Fibroblast of lung (primary cell): ENCODE measurements around the gene CDK18. TPM values are rescaled to one million over a fixed set of nuclear protein-coding genes. Genes with fewer than 3 reads are reported as not detected.

Experiments
- DNase-seq, 2 donors: peaks; one replicate each; pipeline versions ENCODE4 v3.0.0 to v3.0.0-alpha.2; 2010; ENCODE audit warnings: low read depth in 2 of 2
- H2AFZ ChIP-seq: 2 replicates; pipeline ENCODE4 v1.5.1; 2012; ENCODE audit warnings: low read length, control low read depth, inconsistent platforms
- H3K27ac ChIP-seq: 2 replicates; pipeline ENCODE4 v1.5.1; 2011; ENCODE audit warnings: low read length, control low read depth; ENCODE audit not compliant: insufficient read depth
- H3K27me3 ChIP-seq: 2 replicates; pipeline ENCODE4 v1.5.1; 2011; ENCODE audit warnings: mild to moderate bottlenecking, low read length; ENCODE audit not compliant: control insufficient read depth, insufficient read depth
- H3K36me3 ChIP-seq: 2 replicates; pipeline ENCODE4 v1.5.1; 2011; ENCODE audit warnings: low read length; ENCODE audit not compliant: control insufficient read depth, insufficient read depth
- H3K4me1 ChIP-seq: 2 replicates; pipeline ENCODE4 v1.5.1; 2011; ENCODE audit warnings: low read length; ENCODE audit not compliant: control insufficient read depth, insufficient read depth; ENCODE audit errors: extremely low read depth
- H3K4me2 ChIP-seq: 2 replicates; pipeline ENCODE4 v1.5.1; 2011; ENCODE audit warnings: low read length, control low read depth; ENCODE audit not compliant: insufficient read depth; ENCODE audit errors: extremely low read depth
- H3K4me3 ChIP-seq, 4 experiments: fragments of 200-600 bp in 1 of 4; sonication (generic) in 1 of 4; replicated peaks in 1 of 4; 2 replicates each; pipeline ENCODE4 v1.5.1; 2011 to 2016; ENCODE audit warnings: low read length in 4 of 4, low read depth in 3 of 4, mild to moderate bottlenecking in 3 of 4, control low read depth in 2 of 4, inconsistent platforms in 1 of 4, mixed read lengths in 1 of 4; ENCODE audit not compliant: insufficient read depth in 1 of 4; ENCODE audit errors: control extremely low read depth in 1 of 4
- H3K79me2 ChIP-seq: 2 replicates; pipeline ENCODE4 v1.5.1; 2012; ENCODE audit warnings: mild to moderate bottlenecking, low read length, inconsistent platforms; ENCODE audit not compliant: control insufficient read depth, insufficient read depth
- H3K9ac ChIP-seq: 2 replicates; pipeline ENCODE4 v1.5.1; 2011; ENCODE audit warnings: mild to moderate bottlenecking, low read length, control low read depth; ENCODE audit not compliant: insufficient read depth
- H3K9me3 ChIP-seq: 2 replicates; pipeline ENCODE4 v1.5.1; 2012; ENCODE audit warnings: low read depth, low read length; ENCODE audit not compliant: control insufficient read depth, insufficient read depth
- H4K20me1 ChIP-seq: 2 replicates; pipeline ENCODE4 v1.5.1; 2011; ENCODE audit warnings: low read length; ENCODE audit not compliant: control insufficient read depth, insufficient read depth; ENCODE audit errors: extremely low read depth
- EZH2 ChIP-seq: IDR thresholded peaks from 2 replicates; pipeline ENCODE4 v1.5.1; 2012; ENCODE audit warnings: low read length, control low read depth, mild to moderate bottlenecking; ENCODE audit errors: missing control alignments
- polyA plus RNA-seq, 2 donors: library from polyadenylated mRNA; depleted of rRNA in 1 of 2; stranded (reverse) in 1 of 2; unstranded in 1 of 2; fragments of >200 nt; gene quantifications; 2 replicates each; pipeline ENCODE4 v1.2.1, GENCODE V29; 2011 to 2012; ENCODE audit warnings: missing spikeins in 1 of 2
- total RNA-seq: library from RNA; depleted of rRNA; stranded (reverse); fragments of >200 nt; gene quantifications from 2 replicates; pipeline ENCODE4 v1.2.1, GENCODE V29; 2014
- TF ChIP-seq, protein P1 (sequence below), 2 donors: IDR thresholded peaks in 1 of 2; conservative IDR thresholded peaks in 1 of 2; 1 replicate in 1 of 2; 2 replicates in 1 of 2; pipeline ENCODE4 v1.5.1; 2011 to 2012; ENCODE audit warnings: low read length in 2 of 2, control low read depth in 1 of 2, inconsistent platforms in 1 of 2, low read depth in 1 of 2, mild to moderate bottlenecking in 1 of 2

Gene CDK18
- total and polyA plus RNA-seq, 2 donors (not counting 1 experiment from before 2014, with no cell fraction given) = 0.33 to 2.1 TPM

DNA sequence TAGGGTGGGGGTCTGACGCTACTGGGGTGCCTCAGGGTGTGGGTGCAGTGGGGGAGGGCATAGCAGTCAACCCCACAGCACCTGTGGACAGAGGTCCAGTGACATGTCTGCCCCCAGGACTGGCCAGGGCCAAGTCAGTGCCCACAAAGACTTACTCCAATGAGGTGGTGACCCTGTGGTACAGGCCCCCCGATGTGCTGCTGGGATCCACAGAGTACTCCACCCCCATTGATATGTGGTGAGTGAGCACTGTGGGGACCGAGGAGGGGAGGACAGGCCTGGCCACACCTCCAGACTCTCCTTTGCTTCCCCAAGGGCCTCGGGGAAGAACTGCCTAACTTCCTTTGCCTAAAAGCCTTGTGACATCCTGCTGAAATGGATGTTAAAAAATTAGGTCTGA is 23.5 kb downstream of the CDK18 start:
- TF ChIP-seq, protein P1, sequence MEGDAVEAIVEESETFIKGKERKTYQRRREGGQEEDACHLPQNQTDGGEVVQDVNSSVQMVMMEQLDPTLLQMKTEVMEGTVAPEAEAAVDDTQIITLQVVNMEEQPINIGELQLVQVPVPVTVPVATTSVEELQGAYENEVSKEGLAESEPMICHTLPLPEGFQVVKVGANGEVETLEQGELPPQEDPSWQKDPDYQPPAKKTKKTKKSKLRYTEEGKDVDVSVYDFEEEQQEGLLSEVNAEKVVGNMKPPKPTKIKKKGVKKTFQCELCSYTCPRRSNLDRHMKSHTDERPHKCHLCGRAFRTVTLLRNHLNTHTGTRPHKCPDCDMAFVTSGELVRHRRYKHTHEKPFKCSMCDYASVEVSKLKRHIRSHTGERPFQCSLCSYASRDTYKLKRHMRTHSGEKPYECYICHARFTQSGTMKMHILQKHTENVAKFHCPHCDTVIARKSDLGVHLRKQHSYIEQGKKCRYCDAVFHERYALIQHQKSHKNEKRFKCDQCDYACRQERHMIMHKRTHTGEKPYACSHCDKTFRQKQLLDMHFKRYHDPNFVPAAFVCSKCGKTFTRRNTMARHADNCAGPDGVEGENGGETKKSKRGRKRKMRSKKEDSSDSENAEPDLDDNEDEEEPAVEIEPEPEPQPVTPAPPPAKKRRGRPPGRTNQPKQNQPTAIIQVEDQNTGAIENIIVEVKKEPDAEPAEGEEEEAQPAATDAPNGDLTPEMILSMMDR (conservative IDR thresholded peaks at IDR 0.05 in 1 of 2, IDR thresholded peaks at IDR 0.05 in 1 of 2; ENCODE audit: low read depth in 1 of 2, low read length in 2 of 2) = no peak
- no peak for TF ChIP-seq EZH2
- no peak overlapping the region for H3K9ac ChIP-seq
- H2AFZ ChIP-seq = no peak overlapping the region
- no peaks in the 10 kb centered on the region for H4K20me1 ChIP-seq
- no peaks in the 10 kb centered on the region for H3K9me3 ChIP-seq
- no peak overlapping the region for H3K4me3 ChIP-seq
- no peaks in the 10 kb centered on the region for H3K79me2 ChIP-seq
- H3K4me2 ChIP-seq = no peak overlapping the region
- no peak overlapping the region for H3K27ac ChIP-seq
- no peaks in the 10 kb centered on the region for H3K36me3 ChIP-seq
- H3K4me1 ChIP-seq = no peaks in the 10 kb centered on the region
- DNase-seq = no peak
- no peaks in the 10 kb centered on the region for H3K27me3 ChIP-seq

DNA sequence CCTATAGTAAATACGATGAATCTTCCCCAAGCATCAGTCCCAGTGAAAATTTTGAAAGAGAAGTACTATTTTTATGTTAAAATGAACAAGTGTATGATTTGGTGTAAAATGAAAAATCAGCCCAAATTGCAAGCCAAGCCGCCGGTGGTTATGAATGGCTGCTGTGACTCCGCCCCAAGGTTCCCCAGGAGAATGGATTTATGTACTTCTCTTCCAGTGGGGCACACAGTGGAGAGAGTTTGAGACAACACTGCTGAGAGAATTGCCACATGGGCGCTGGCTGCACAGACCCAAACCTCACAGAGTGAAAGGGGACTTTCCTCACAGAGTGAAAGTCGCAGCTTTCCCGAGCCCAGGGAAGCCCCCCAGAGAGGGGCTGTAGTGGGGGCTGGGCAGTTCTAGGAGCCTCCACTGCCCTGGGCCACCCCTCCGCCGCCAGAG is 24.0 kb downstream of the CDK18 start:
- Histone ChIP-seq H3K4me1 (no peaks in the 10 kb centered on the region), H2AFZ (no peak overlapping the region), H3K27ac (no peak overlapping the region), H3K9me3 (no peaks in the 10 kb centered on the region), H3K9ac (no peak overlapping the region), H3K4me3 (no peak overlapping the region), H3K79me2 (no peaks in the 10 kb centered on the region), H3K27me3 (no peaks in the 10 kb centered on the region), H3K36me3 (no peaks in the 10 kb centered on the region), H4K20me1 (no peaks in the 10 kb centered on the region), H3K4me2 (no peak overlapping the region)
- no peak for TF ChIP-seq EZH2
- TF ChIP-seq, protein P1 (conservative IDR thresholded peaks at IDR 0.05 in 1 of 2, IDR thresholded peaks at IDR 0.05 in 1 of 2; ENCODE audit: low read depth in 1 of 2, low read length in 2 of 2) = no peak
- no peak for DNase-seq

DNA sequence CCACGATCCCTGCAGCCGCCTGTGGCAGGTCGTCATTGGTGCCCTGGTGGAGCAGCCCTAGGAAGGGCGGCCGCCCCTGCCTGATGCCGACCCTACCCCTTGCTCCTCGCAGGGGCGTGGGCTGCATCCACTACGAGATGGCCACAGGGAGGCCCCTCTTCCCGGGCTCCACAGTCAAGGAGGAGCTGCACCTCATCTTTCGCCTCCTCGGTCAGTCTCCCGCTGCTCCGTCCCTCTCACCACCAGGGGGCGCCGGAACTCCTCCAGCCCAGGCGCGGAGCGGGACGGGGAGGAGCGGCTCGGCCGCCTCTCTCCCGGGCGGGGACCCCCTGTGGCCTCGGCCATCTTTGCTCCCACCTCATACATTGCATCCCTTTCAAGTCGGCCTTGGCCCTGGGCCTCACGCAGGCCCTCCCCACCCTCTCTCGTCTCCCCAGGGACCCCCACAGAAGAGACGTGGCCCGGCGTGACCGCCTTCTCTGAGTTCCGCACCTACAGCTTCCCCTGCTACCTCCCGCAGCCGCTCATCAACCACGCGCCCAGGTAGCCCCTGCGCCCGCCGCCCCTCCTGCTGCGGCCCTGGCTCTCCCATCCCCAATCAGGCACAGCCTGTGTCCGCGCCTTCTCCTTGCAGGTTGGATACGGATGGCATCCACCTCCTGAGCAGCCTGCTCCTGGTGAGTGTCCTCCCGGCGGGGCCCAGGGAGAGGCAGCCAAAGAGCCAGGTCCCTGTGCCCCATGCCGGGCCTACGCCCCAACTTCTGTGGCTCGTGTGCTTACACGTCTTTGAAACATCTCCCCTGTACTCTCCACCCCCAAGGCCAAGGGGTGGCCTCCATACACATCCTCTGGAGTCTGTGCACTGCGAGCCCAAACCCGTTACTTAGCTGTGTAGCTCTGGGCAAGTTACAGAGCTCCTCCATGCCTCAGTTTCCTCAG is 24.7 kb downstream of the CDK18 start:
- peak; percentile 43 to 50 for DNase-seq
- H3K4me2 ChIP-seq = no peak overlapping the region
- H3K4me3 ChIP-seq = peak overlapping the region in 1 of 4 experiments; percentile 28
- TF ChIP-seq, protein P1 (conservative IDR thresholded peaks at IDR 0.05 in 1 of 2, IDR thresholded peaks at IDR 0.05 in 1 of 2; ENCODE audit: low read depth in 1 of 2, low read length in 2 of 2) = peak; percentile 73 to 81
- no peak for TF ChIP-seq EZH2
- H3K27me3 ChIP-seq = peaks cover 2% of the 10 kb centered on the region
- H3K36me3 ChIP-seq = no peaks in the 10 kb centered on the region
- H3K79me2 ChIP-seq = no peaks in the 10 kb centered on the region
- H3K9ac ChIP-seq = no peak overlapping the region
- H3K4me1 ChIP-seq = no peaks in the 10 kb centered on the region
- no peaks in the 10 kb centered on the region for H3K9me3 ChIP-seq
- H4K20me1 ChIP-seq = no peaks in the 10 kb centered on the region
- no peak overlapping the region for H3K27ac ChIP-seq
- H2AFZ ChIP-seq = no peak overlapping the region
